Upper lobe of right lung (tissue), 1 donor: ENCODE results near the gene IFNAR1. TPM values are rescaled to one million over a fixed set of nuclear protein-coding genes. Genes with fewer than 3 reads are reported as not detected.
A peak's percentile ranks its signal among the peaks of the same experiment; 100 is the strongest.

Experiments used
- ATAC-seq: fragments of 200-7000 bp; cut with Tn5 transposase; one replicate; pipeline ENCODE4 v1.9.1; 2020; ENCODE audit warnings: mild to moderate bottlenecking, moderate library complexity
- DNase-seq: peaks from one replicate; pipeline ENCODE4 v3.0.0-alpha.2; 2020
- H3K27ac ChIP-seq: fragments of 200-600 bp; one replicate; pipeline ENCODE4 v1.8.0; 2022
- H3K27me3 ChIP-seq: fragments of 200-600 bp; one replicate; pipeline ENCODE4 v1.8.0; 2022; ENCODE audit warnings: mild to moderate bottlenecking
- H3K36me3 ChIP-seq: fragments of 200-600 bp; one replicate; pipeline ENCODE4 v1.8.0; 2022
- H3K4me1 ChIP-seq: fragments of 200-600 bp; one replicate; pipeline ENCODE4 v1.8.0; 2022
- H3K4me3 ChIP-seq: fragments of 200-600 bp; one replicate; pipeline ENCODE4 v1.8.0; 2022; ENCODE audit warnings: mild to moderate bottlenecking
- H3K9me3 ChIP-seq: fragments of 200-600 bp; one replicate; pipeline ENCODE4 v1.8.0; 2022
- CTCF ChIP-seq: fragments of 200-600 bp; IDR thresholded peaks from one replicate; pipeline ENCODE4 v1.8.0; 2022; ENCODE audit warnings: antibody characterized with exemption
- intact Hi-C: fragments of 100-400 bp; cut with DNase I; formaldehyde crosslinking; loops from one replicate; pipeline ENCODE4 v1.11.0; 2022
- total RNA-seq: library from RNA; stranded (reverse); fragmentation: NEBNext Ultra II Directional; extraction: Animal tissue kit (Norgen Biotek cat#: 25700); gene quantifications from one replicate; pipeline ENCODE4 v1.2.1, GENCODE V29; 2021
- donor health status: DM: no; HTN: yes; CAD: no; lungs with severe emphysema.

The IFNAR1 gene
- total RNA-seq, 1 donor from 2014 or later, result 72.1 TPM

- H3K4me1 ChIP-seq, result peaks cover 11% of the 10 kb centered on the region
- no peaks in the 10 kb centered on the region for H3K27me3 ChIP-seq
- no peaks in the 10 kb centered on the region for H3K9me3 ChIP-seq
- H3K27ac ChIP-seq, result peak overlapping the region; percentile 44
- ATAC-seq, result peak; percentile 53
- TF ChIP-seq CTCF, result no peak
- intact Hi-C loops, result no loop called here
- H3K36me3 ChIP-seq, result no peaks in the 10 kb centered on the region
- no peak overlapping the region for H3K4me3 ChIP-seq
- no peak for DNase-seq
Observed at GRCh38 chr21:33388188-33388587, 63.4 kb downstream of the IFNAR1 start.

GRCh38 chr21:33390479-33390878, 65.7 kb downstream of the IFNAR1 start:
- ATAC-seq, result no peak
- H3K4me3 ChIP-seq, result no peak overlapping the region
- intact Hi-C loops, result no loop called here
- H3K27ac ChIP-seq, result no peak overlapping the region
- H3K4me1 ChIP-seq, result peaks cover 10% of the 10 kb centered on the region
- no peaks in the 10 kb centered on the region for H3K27me3 ChIP-seq
- H3K9me3 ChIP-seq, result no peaks in the 10 kb centered on the region
- TF ChIP-seq CTCF, result no peak
- DNase-seq, result no peak
- H3K36me3 ChIP-seq, result no peaks in the 10 kb centered on the region

- no peaks in the 10 kb centered on the region for H3K36me3 ChIP-seq
- ATAC-seq (no peak), DNase-seq (no peak)
- peaks cover 22% of the 10 kb centered on the region for H3K4me1 ChIP-seq
- no peaks in the 10 kb centered on the region for H3K27me3 ChIP-seq
- intact Hi-C loops, result no loop called here
- H3K9me3 ChIP-seq, result no peaks in the 10 kb centered on the region
- no peak overlapping the region for H3K27ac ChIP-seq
- TF ChIP-seq CTCF, result no peak
- no peak overlapping the region for H3K4me3 ChIP-seq
Observed at GRCh38 chr21:33391656-33392055, 66.9 kb downstream of the IFNAR1 start.

GRCh38 chr21:33392284-33392985, 67.7 kb downstream of the IFNAR1 start:
- DNase-seq, result no peak
- TF ChIP-seq CTCF, result no peak

GRCh38 chr21:33393348-33393747, 68.6 kb downstream of the IFNAR1 start:
- Histone ChIP-seq H3K36me3 (no peaks in the 10 kb centered on the region), H3K27me3 (no peaks in the 10 kb centered on the region), H3K27ac (no peak overlapping the region), H3K9me3 (no peaks in the 10 kb centered on the region), H3K4me3 (no peak overlapping the region), H3K4me1 (peaks cover 23% of the 10 kb centered on the region)
- no peak for DNase-seq
- no peak for ATAC-seq
- TF ChIP-seq CTCF, result no peak
- intact Hi-C loops, result no loop called here

More at GRCh38 chr21:33392284-33392985, 67.7 kb downstream of the IFNAR1 start:
- no peaks in the 10 kb centered on the region for H3K9me3 ChIP-seq
- no peak overlapping the region for H3K27ac ChIP-seq
- H3K36me3 ChIP-seq, result no peaks in the 10 kb centered on the region
- H3K27me3 ChIP-seq, result no peaks in the 10 kb centered on the region
- H3K4me3 ChIP-seq, result no peak overlapping the region
- ATAC-seq, result no peak
- H3K4me1 ChIP-seq, result peaks cover 24% of the 10 kb centered on the region
- intact Hi-C loops, result no loop called here
